ENCODE data around the gene KCNQ2. TPM values are rescaled to one million over a fixed set of nuclear protein-coding genes. Genes with fewer than 3 reads are reported as not detected.

The KCNQ2 gene
- total RNA-seq, 4 donors from 2014 or later: 0.76 TPM; not detected in 3

DNA sequence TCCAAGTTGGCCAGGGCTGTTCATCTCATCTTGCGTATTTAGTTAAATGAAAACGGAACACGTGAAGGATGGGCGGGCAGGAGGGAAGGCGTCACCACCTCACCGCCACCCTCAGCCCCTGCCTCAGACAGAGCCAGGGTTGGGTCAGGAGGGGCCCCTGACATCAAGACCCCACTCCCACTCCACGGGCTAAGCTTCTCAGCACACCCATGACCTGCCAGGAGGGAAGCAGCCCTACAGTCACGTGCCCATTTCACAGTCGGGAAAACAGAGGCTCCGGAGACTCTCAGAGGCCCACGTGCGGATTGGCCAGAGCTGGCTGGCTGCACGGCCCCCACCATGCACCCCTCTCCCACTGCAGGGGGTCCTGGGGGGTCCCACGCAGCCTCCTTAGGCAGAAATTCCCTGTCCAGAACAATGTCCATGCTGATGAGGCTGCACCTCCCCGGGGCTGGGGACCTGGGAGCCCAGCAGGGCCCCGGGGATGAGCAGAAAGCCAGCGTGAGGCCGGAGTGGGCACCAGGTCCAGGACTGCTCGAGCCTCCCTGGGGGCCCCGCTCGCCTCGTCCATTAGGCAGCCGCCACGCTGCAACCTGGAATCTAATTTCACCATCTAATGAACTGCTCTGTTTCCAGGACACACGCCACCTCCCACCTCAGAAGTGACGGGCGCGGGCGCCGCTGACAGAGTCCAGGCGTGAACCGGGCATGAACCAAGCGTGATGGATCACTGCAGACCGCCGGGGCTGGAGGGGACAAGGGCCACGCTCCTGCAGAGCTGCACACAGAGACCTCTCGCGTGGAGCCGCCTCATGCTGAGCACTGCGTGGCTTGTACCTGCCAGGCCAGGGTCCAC is 15.8 kb downstream of the KCNQ2 start:
- WGBS: 50% methylated on average over 29 of the region's 40 CpGs
- Histone ChIP-seq H3K4me3 (no peak overlapping the region), H3K9me3 (no peaks in the 10 kb centered on the region), H3K27ac (no peak overlapping the region), H3K27me3 (peaks cover 92% of the 10 kb centered on the region), H3K4me1 (peaks cover 21% of the 10 kb centered on the region), H3K36me3 (no peaks in the 10 kb centered on the region)
- no peak for DNase-seq (ENCODE audit: low spot score in 2 of 2)
- TF ChIP-seq EP300 (IDR thresholded peaks at IDR 0.05): no peak
- TF ChIP-seq POLR2AphosphoS5 (IDR thresholded peaks at IDR 0.05): no peak
- TF ChIP-seq POLR2A (IDR thresholded peaks at IDR 0.05): no peak

DNA sequence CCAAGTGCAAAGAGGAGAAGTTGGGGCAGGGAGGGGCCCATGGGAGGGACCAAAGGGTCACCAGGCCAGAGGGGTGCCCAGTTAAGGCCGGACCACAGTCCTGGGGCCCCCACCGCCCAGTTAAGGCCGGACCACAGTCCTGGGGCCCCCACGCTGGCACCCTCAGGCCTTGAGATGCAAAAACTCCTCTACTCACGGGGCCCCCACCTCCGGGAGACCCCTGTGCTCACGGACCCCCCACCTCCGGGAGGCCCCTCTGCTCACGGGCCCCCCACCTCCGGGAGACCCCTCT is 16.9 kb downstream of the KCNQ2 start:
- no peaks in the 10 kb centered on the region for H3K9me3 ChIP-seq
- 80% methylated on average over 1 of the region's 10 CpGs for WGBS
- H3K27ac ChIP-seq: no peak overlapping the region
- H3K27me3 ChIP-seq: peaks cover 86% of the 10 kb centered on the region
- peaks cover 21% of the 10 kb centered on the region for H3K4me1 ChIP-seq
- no peaks in the 10 kb centered on the region for H3K36me3 ChIP-seq
- DNase-seq (ENCODE audit: low spot score in 2 of 2): no peak
- TF ChIP-seq EP300 (IDR thresholded peaks at IDR 0.05): no peak
- no peak for TF ChIP-seq POLR2AphosphoS5 (IDR thresholded peaks at IDR 0.05)
- TF ChIP-seq, protein P1, sequence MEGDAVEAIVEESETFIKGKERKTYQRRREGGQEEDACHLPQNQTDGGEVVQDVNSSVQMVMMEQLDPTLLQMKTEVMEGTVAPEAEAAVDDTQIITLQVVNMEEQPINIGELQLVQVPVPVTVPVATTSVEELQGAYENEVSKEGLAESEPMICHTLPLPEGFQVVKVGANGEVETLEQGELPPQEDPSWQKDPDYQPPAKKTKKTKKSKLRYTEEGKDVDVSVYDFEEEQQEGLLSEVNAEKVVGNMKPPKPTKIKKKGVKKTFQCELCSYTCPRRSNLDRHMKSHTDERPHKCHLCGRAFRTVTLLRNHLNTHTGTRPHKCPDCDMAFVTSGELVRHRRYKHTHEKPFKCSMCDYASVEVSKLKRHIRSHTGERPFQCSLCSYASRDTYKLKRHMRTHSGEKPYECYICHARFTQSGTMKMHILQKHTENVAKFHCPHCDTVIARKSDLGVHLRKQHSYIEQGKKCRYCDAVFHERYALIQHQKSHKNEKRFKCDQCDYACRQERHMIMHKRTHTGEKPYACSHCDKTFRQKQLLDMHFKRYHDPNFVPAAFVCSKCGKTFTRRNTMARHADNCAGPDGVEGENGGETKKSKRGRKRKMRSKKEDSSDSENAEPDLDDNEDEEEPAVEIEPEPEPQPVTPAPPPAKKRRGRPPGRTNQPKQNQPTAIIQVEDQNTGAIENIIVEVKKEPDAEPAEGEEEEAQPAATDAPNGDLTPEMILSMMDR (IDR thresholded peaks at IDR 0.05): no peak
- TF ChIP-seq POLR2A (IDR thresholded peaks at IDR 0.05): no peak
- no peak overlapping the region for H3K4me3 ChIP-seq

DNA sequence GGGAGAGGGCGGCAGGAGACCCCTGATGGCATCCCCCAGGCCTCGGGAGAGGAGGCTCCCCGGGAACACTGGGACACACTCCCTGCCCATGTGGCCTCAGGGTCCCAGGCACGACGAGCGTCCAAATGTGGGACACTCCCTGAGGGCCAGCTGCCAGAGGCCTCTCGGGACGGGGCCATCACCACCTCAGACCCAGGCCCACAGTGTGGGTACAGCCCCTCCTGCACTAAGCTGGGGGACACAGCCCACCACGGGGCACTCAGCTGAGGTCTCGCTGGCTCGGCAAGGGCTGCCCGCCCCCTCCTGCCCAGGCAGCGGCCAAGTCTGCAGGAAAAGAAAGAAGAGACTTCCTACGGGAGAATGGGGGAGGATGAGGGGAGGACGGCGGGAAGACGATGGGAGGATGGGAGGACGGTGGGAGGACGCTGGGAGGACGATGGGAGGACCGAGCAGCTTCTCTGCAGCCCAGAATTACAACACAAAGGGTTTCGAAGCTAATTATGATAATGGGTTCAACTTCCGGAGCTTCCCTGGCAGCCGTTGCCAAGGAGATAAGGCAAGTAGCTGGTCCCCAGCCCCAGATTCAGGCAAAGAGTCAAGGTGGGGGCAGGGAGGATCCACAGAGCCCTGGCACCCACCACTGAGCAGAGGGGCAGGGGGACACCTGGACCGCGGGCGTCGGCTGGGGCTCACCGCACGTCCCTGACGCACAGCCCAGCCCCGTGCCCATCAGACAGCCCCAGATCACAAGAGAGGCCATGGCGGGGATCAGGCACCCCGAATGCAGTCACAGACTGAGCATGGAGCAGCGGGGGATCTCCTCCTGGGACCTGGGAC is 17.5 kb downstream of the KCNQ2 start:
- no peaks in the 10 kb centered on the region for H3K36me3 ChIP-seq
- 40% methylated on average over 33 of the region's 35 CpGs for WGBS
- H3K9me3 ChIP-seq: no peaks in the 10 kb centered on the region
- DNase-seq (ENCODE audit: low spot score in 2 of 2): no peak
- TF ChIP-seq EP300 (IDR thresholded peaks at IDR 0.05) (no peak), POLR2A (IDR thresholded peaks at IDR 0.05) (no peak), POLR2AphosphoS5 (IDR thresholded peaks at IDR 0.05) (no peak)
- TF ChIP-seq, protein P1 (IDR thresholded peaks at IDR 0.05): no peak
- H3K4me3 ChIP-seq: no peak overlapping the region
- H3K27ac ChIP-seq: no peak overlapping the region
- peaks cover 86% of the 10 kb centered on the region for H3K27me3 ChIP-seq
- peaks cover 21% of the 10 kb centered on the region for H3K4me1 ChIP-seq

DNA sequence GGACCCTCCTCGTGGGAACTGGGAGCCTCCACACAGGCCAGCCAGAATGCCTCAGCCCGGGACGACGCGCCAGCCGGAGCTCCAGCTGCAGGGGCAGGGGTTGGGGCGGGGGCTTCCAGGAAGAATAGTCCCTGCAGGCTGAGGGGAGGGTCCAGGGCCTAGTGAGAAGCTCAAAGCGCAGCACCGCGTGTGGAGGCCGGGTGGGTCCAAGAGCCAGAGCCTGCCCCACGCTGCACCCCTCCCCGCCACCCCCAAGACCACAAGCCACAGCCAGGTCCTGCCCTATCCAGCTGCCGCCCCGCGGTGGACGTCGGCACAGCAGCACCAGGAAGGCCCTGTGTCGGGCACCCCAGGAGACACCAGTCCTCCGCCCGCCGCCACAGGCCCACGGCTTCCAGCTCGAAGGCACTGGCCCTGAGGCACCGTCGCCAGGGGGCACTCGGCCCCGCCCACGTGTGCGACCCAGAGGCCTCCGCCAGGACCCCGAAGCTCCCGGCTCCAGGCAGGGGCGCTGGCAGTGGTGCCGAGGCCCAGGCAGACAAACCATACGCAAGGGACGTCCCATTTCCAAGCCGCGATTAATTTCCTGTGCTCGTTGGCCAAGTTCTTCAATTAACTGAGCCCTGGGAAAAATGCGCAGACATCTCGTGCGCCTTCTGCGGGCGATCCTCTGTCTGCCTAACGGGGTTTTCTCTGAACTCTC is 19.5 kb downstream of the KCNQ2 start:
- no peak overlapping the region for H3K4me3 ChIP-seq
- H3K4me1 ChIP-seq: peaks cover 21% of the 10 kb centered on the region
- no peaks in the 10 kb centered on the region for H3K9me3 ChIP-seq
- no CpG with 5 or more reads among the region's 46 CpGs for WGBS
- no peak for DNase-seq (ENCODE audit: low spot score in 2 of 2)
- H3K27me3 ChIP-seq: peaks cover 94% of the 10 kb centered on the region
- no peaks in the 10 kb centered on the region for H3K36me3 ChIP-seq
- H3K27ac ChIP-seq: no peak overlapping the region
- no peak for TF ChIP-seq POLR2AphosphoS5 (IDR thresholded peaks at IDR 0.05)
- TF ChIP-seq, protein P1 (IDR thresholded peaks at IDR 0.05): no peak
- TF ChIP-seq EP300 (IDR thresholded peaks at IDR 0.05): no peak
- no peak for TF ChIP-seq POLR2A (IDR thresholded peaks at IDR 0.05)

DNA sequence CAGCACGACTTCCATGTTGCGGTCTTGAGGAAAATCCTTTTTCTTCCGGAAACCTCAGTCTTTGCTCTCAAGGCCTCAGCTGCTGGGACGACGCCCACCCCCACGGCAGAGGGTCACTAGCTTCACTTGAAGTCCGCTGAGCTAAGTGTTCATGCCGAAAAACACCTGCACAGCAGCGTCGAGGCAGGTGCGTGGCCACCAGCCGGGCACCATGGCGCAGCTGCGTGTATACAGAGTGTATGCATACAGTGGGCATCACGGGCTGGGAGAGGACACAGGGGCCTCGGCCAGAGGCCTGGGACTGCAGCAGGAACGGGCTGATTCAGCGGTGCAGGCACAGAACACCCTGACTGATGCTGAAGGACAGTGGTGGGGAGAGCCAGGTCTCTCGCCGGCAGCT is 20.1 kb downstream of the KCNQ2 start:
- H3K27ac ChIP-seq: no peak overlapping the region
- H3K4me1 ChIP-seq: peaks cover 15% of the 10 kb centered on the region
- TF ChIP-seq POLR2A (IDR thresholded peaks at IDR 0.05) (no peak), POLR2AphosphoS5 (IDR thresholded peaks at IDR 0.05) (no peak), EP300 (IDR thresholded peaks at IDR 0.05) (no peak)
- H3K4me3 ChIP-seq: no peak overlapping the region
- peaks cover 94% of the 10 kb centered on the region for H3K27me3 ChIP-seq
- DNase-seq (ENCODE audit: low spot score in 2 of 2): no peak
- no peaks in the 10 kb centered on the region for H3K36me3 ChIP-seq
- no peaks in the 10 kb centered on the region for H3K9me3 ChIP-seq
- WGBS: no CpG with 5 or more reads among the region's 20 CpGs
